IPS DF 19.7 (cell line): ENCODE data around the gene PCDH9.

Experiments
- DNase-seq: peaks from one replicate; pipeline ENCODE4 v3.0.0-alpha.2; 2013; ENCODE audit warnings: low read depth, low spot score

The PCDH9 gene

GRCh38 chr13:67033170-67033569 lies 197.0 kb downstream of the PCDH9 start:
- DNase-seq: no peak

GRCh38 chr13:67023130-67023876 lies 206.8 kb downstream of the PCDH9 start:
- no peak for DNase-seq

- DNase-seq: no peak
Observed at GRCh38 chr13:67018775-67019174, 211.4 kb downstream of the PCDH9 start.

GRCh38 chr13:67017276-67017675 lies 212.9 kb downstream of the PCDH9 start:
- DNase-seq: no peak

GRCh38 chr13:67015976-67016600 lies 214.0 kb downstream of the PCDH9 start:
- no peak for DNase-seq

GRCh38 chr13:67014399-67014798 lies 215.7 kb downstream of the PCDH9 start:
- no peak for DNase-seq

GRCh38 chr13:67013709-67014108 lies 216.4 kb downstream of the PCDH9 start:
- DNase-seq: no peak

- no peak for DNase-seq
Observed at GRCh38 chr13:67008075-67008668, 222.0 kb downstream of the PCDH9 start.

- no peak for DNase-seq
Observed at GRCh38 chr13:67004511-67004910, 225.6 kb downstream of the PCDH9 start.

- DNase-seq: no peak
Observed at GRCh38 chr13:67003743-67004142, 226.4 kb downstream of the PCDH9 start.

GRCh38 chr13:67001363-67001762 lies 228.8 kb downstream of the PCDH9 start:
- DNase-seq: no peak

GRCh38 chr13:66996503-66996902 lies 233.6 kb downstream of the PCDH9 start:
- no peak for DNase-seq

- DNase-seq: no peak
Observed at GRCh38 chr13:66995203-66995611, 234.9 kb downstream of the PCDH9 start.

- no peak for DNase-seq
Observed at GRCh38 chr13:66994517-66995202, 235.5 kb downstream of the PCDH9 start.

GRCh38 chr13:66994097-66994496 lies 236.0 kb downstream of the PCDH9 start:
- DNase-seq: peak; percentile 50

- no peak for DNase-seq
Observed at GRCh38 chr13:66992719-66993118, 237.4 kb downstream of the PCDH9 start.

GRCh38 chr13:66992183-66992582 lies 238.0 kb downstream of the PCDH9 start:
- DNase-seq: no peak

GRCh38 chr13:66984241-66984640 lies 245.9 kb downstream of the PCDH9 start:
- no peak for DNase-seq

- no peak for DNase-seq
Observed at GRCh38 chr13:66981912-66982311, 248.2 kb downstream of the PCDH9 start.

- DNase-seq: no peak
Observed at GRCh38 chr13:66977161-66977560, 253.0 kb downstream of the PCDH9 start.

GRCh38 chr13:66974889-66975288 lies 255.2 kb downstream of the PCDH9 start:
- DNase-seq: no peak

- no peak for DNase-seq
Observed at GRCh38 chr13:66974174-66974573, 256.0 kb downstream of the PCDH9 start.
